ENCODE measurements around the gene ATP8A1. TPM values are rescaled to one million over a fixed set of nuclear protein-coding genes. Genes with fewer than 3 reads are reported as not detected.

Gene ATP8A1
- total RNA-seq, 2 donors from 2014 or later = 37.4 to 70.9 TPM

DNA sequence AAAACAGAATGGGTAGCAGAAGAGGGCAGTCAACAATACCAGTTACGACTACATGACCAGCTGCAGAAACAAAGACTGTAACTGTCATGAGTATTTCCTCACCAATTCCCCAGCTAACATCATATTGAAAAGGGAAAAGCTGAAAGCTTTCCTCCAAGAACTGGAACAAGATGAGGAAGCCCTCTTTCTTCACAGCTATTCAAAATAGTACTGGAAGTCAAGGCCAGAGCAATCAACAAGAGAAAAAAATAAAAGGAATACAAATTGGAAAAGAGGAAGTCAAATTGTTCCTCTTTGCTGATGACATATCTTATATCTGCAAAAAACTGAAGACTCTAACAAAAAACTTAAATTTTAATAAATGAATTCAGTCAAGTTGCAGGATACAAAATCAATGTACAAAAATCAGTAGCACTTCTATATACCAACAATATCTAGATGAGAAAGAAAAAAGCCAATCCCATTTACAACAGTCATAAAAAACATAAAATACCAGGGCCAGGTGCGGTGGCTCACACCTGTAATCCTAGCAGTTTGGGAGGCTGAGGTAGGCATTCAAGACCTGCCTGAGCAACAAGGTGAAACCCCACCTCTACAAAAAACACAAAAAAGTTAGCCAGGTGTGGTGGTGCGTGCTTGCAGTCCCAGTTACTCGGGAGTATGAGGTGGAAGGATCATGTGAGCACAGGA, 125.4 kb downstream of the ATP8A1 start:
- DNase-seq = no peak
- no peak for TF ChIP-seq POLR2A (IDR thresholded peaks at IDR 0.05)
- TF ChIP-seq, protein P1, sequence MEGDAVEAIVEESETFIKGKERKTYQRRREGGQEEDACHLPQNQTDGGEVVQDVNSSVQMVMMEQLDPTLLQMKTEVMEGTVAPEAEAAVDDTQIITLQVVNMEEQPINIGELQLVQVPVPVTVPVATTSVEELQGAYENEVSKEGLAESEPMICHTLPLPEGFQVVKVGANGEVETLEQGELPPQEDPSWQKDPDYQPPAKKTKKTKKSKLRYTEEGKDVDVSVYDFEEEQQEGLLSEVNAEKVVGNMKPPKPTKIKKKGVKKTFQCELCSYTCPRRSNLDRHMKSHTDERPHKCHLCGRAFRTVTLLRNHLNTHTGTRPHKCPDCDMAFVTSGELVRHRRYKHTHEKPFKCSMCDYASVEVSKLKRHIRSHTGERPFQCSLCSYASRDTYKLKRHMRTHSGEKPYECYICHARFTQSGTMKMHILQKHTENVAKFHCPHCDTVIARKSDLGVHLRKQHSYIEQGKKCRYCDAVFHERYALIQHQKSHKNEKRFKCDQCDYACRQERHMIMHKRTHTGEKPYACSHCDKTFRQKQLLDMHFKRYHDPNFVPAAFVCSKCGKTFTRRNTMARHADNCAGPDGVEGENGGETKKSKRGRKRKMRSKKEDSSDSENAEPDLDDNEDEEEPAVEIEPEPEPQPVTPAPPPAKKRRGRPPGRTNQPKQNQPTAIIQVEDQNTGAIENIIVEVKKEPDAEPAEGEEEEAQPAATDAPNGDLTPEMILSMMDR (IDR thresholded peaks at IDR 0.05) = no peak
- Histone ChIP-seq H3K27me3 (no peaks in the 10 kb centered on the region), H3K4me1 (no peaks in the 10 kb centered on the region), H3K27ac (no peak overlapping the region), H3K4me3 (no peak overlapping the region), H3K36me3 (replicated peaks in 1 of 2; ENCODE audit: insufficient read depth in 1 of 2, low read depth in 2 of 2) (no peaks in the 10 kb centered on the region), H3K9me3 (no peaks in the 10 kb centered on the region)
- ATAC-seq = no peak
- intact Hi-C loops (cut with DNase I) = no loop called here
- WGBS, 2 donors = 94 to 95% methylated on average over 4 of the region's 4 CpGs

DNA sequence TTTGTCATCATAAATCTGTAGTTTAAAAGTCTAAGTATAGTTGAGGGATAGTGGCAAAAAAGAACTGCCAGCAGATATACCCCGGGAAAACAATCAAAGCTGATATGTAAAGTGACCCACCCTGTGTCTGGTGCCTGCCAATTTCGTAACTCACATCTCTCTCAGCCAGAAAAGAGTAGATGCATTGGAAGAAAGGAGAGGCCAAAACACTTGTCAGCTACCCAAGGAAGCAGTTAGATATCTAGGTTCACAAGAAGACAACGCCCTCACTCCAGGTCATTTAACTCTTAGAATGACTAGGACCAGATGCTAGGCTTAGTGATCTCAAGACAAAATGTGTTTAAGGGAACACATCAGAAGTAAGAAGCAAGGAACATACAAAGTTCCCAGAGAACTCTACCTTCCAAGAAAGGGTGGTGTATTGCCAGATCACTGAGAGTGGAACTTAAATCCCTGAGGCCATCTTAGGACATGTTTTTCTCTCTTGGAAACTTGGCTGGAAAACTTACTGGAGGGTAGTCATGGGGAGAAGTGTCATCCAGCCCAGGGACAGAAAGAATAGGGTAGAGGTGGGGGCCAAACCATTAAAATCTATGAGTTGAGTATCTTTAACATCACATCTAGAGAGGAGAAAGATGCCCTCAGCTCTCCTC, 133.7 kb downstream of the ATP8A1 start:
- Histone ChIP-seq H3K27ac (no peak overlapping the region), H3K27me3 (no peaks in the 10 kb centered on the region), H3K9me3 (no peaks in the 10 kb centered on the region), H3K4me1 (no peaks in the 10 kb centered on the region), H3K36me3 (replicated peaks in 1 of 2; ENCODE audit: insufficient read depth in 1 of 2, low read depth in 2 of 2) (peaks cover 0 to 5% of the 10 kb centered on the region in 2 donors), H3K4me3 (no peak overlapping the region)
- DNase-seq (no peak), ATAC-seq (no peak)
- WGBS, 2 donors = 63 to 66% methylated on average over 3 of the region's 3 CpGs
- TF ChIP-seq POLR2A (IDR thresholded peaks at IDR 0.05) = no peak
- TF ChIP-seq, protein P1 (IDR thresholded peaks at IDR 0.05) = no peak
- intact Hi-C loops (cut with DNase I) = no loop called here

DNA sequence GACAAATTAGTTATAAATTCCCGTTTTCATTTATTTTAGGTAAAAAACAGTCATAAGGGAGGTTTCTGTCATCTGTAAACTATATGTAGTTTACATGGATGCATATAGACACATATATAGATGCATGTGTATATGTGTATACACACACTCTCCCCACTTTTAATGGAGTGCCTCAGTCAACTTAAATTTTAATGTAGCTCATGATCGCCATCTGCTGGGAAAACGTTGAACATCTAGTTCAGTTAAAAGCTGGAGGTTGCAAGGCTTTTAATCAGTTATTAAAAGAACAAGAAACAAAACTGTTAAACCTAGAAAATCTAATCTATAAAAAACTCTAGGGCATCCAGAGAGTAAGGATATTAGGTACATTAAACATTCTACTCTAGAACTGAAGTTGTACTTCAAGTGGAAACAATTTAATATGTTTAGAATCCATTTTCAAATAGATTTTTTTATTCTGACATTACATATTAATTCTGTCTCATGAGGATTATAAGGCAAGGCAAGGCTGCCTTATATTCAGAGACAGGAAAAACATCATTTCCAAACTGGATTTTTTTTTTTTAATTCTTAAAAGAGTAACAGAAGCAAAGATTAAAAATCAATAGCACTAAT, 137.0 kb downstream of the ATP8A1 start:
- TF ChIP-seq, protein P1 (IDR thresholded peaks at IDR 0.05) = peak; percentile 20 to 76 (median 67)
- no peak for TF ChIP-seq POLR2A (IDR thresholded peaks at IDR 0.05)
- peaks cover 0 to 5% of the 10 kb centered on the region in 2 donors for H3K36me3 ChIP-seq (replicated peaks in 1 of 2; ENCODE audit: insufficient read depth in 1 of 2, low read depth in 2 of 2)
- intact Hi-C loops (cut with DNase I) = loop anchor here (5.0 kb wide), 1 partner anchor 148 kb away; no protein-coding TSS in a partner anchor
- no peak overlapping the region for H3K27ac ChIP-seq
- peak; percentile 47 to 66 (median 62) for DNase-seq
- ATAC-seq = no peak
- no peaks in the 10 kb centered on the region for H3K4me1 ChIP-seq
- H3K9me3 ChIP-seq = no peaks in the 10 kb centered on the region
- WGBS, 2 donors = 21 to 25% methylated on average over 3 of the region's 3 CpGs
- no peak overlapping the region for H3K4me3 ChIP-seq
- no peaks in the 10 kb centered on the region for H3K27me3 ChIP-seq

DNA sequence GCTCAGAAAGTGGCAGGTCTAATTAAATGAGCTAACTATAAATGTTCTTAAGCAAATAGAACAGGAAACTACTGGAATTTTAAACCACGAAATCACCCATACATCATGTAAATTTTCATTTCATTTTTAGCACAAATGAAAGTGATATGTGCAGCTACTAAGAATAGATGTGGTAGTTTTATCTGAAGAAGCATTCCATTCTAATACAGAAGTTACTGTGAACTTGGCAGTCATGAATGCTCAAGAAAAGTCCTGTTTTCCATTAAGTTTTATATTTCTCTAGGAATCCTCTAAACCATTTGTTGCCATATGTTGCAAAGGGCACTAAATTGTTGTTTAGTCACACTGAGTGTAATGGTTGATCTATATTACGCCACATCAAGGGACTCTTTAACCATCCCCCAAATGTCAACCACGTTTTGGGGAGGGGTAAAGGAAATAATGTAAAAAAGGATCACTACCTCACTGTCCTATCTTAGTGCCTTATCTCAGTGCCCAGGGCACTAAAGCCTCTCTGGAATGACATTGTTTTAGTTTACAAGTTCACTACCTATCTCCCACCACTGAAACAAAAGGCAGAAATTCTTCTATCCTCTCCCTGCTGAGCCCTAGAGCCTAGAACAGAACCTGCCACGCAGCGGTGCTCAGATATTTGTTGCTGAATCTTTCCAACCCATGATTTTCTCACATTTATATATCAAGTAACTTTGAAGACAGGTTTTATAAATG, 141.6 kb downstream of the ATP8A1 start:
- Histone ChIP-seq H3K36me3 (replicated peaks in 1 of 2; ENCODE audit: insufficient read depth in 1 of 2, low read depth in 2 of 2) (no peaks in the 10 kb centered on the region), H3K9me3 (no peaks in the 10 kb centered on the region), H3K27me3 (no peaks in the 10 kb centered on the region), H3K27ac (no peak overlapping the region), H3K4me3 (no peak overlapping the region), H3K4me1 (no peaks in the 10 kb centered on the region)
- intact Hi-C loops (cut with DNase I) = loop anchor here (5.0 kb wide), 1 partner anchor 143 kb away; no protein-coding TSS in a partner anchor
- DNase-seq (no peak), ATAC-seq (no peak)
- TF ChIP-seq, protein P1 (IDR thresholded peaks at IDR 0.05) = no peak
- TF ChIP-seq POLR2A (IDR thresholded peaks at IDR 0.05) = no peak
- WGBS, 2 donors = 82% methylated on average over 5 of the region's 5 CpGs

Measured in body of pancreas (tissue), 4 donors.